ENCODE results near the gene ZNF316. TPM values are rescaled to one million over a fixed set of nuclear protein-coding genes. Genes with fewer than 3 reads are reported as not detected.

Gene ZNF316
- total RNA-seq, 2 experiments from 2014 or later: 18.1 to 37.5 TPM

DNA sequence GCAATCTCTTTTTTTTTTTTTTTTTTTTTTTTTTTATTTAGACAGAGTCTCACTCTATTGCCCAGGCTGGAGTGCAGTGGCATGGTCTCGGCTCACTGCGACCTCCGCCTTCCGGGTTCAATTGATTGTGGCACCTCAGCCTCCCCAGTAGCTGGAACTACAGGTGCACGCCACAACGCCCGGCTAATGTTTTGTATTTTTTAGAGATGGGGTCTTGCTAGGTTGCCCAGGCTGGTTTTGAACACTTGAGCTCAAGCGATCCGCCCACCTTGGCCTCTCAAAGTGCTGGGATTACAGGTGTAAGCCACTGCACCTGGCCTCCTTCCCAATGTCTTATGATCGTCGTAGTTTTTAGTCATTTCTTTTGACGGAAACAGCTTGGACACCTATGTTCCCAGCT is 28.3 kb upstream of the ZNF316 start:
- DNase-seq (ENCODE audit: low spot score): no peak
- Histone ChIP-seq H3K9me2 (ENCODE audit: insufficient read depth, low read length) (no peaks in the 10 kb centered on the region), H3K27ac (ENCODE audit: low read depth, low read length, poor library complexity, severe bottlenecking) (no peak overlapping the region), H3K4me1 (ENCODE audit: insufficient read depth, low read length, poor library complexity, severe bottlenecking) (no peaks in the 10 kb centered on the region), H3K9me3 (ENCODE audit: low read length) (no peaks in the 10 kb centered on the region), H2AFZ (ENCODE audit: low read length) (no peak overlapping the region), H3K4me3 (ENCODE audit: low read depth, low read length, poor library complexity, severe bottlenecking) (no peak overlapping the region), H3K36me3 (ENCODE audit: insufficient read depth, low read length) (peaks cover 27% of the 10 kb centered on the region), H3K4me2 (ENCODE audit: low read length) (no peak overlapping the region), H3K79me2 (ENCODE audit: insufficient read depth, low read depth, low read length) (no peaks in the 10 kb centered on the region), H4K20me1 (ENCODE audit: insufficient read depth, low read length) (no peaks in the 10 kb centered on the region)
- ChIA-PET CTCF (ENCODE audit: unreplicated experiment) (no interaction called here), POLR2A (interaction anchor here (0.6 to 1.2 kb wide), 2 partner anchors 33 to 347 kb away, joined by 3 to 5 read pairs; no protein-coding TSS in a partner anchor)
- no peak for TF ChIP-seq EZH2phosphoT487 (IDR thresholded peaks at IDR 0.05; ENCODE audit: borderline replicate concordance, low read depth, low read length)
- TF ChIP-seq, protein P1, sequence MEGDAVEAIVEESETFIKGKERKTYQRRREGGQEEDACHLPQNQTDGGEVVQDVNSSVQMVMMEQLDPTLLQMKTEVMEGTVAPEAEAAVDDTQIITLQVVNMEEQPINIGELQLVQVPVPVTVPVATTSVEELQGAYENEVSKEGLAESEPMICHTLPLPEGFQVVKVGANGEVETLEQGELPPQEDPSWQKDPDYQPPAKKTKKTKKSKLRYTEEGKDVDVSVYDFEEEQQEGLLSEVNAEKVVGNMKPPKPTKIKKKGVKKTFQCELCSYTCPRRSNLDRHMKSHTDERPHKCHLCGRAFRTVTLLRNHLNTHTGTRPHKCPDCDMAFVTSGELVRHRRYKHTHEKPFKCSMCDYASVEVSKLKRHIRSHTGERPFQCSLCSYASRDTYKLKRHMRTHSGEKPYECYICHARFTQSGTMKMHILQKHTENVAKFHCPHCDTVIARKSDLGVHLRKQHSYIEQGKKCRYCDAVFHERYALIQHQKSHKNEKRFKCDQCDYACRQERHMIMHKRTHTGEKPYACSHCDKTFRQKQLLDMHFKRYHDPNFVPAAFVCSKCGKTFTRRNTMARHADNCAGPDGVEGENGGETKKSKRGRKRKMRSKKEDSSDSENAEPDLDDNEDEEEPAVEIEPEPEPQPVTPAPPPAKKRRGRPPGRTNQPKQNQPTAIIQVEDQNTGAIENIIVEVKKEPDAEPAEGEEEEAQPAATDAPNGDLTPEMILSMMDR (conservative IDR thresholded peaks at IDR 0.05; ENCODE audit: low read length): no peak
- BruUV-seq (replicated peaks): no TSS peak
- intact Hi-C loops (cut with micrococcal nuclease; ENCODE audit: unreplicated experiment): no loop called here

DNA sequence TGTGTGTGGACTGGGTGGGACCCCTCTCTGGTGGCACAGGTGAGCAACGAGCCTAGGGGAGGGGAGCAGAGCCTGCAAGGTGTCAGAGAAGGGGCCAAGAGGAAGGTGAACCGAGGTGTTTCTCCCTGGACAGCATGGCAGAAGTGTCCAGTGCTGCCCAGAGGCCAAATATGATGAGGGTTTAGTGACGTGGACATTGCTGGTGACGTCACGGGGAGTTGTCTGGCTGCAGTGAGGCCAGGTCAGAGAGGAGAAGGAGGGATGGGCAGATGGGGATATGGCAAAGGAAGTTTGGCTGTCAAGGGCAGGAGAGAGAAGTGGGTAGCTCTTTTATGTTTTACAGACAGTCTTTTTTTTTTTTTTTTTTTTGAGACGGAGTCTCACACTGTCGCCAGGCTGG is 24.3 kb upstream of the ZNF316 start:
- no peak for DNase-seq (ENCODE audit: low spot score)
- ChIA-PET CTCF (ENCODE audit: unreplicated experiment) (no interaction called here), POLR2A (interaction anchor here (0.8 kb wide), 1 partner anchor 101 kb away, joined by 3 read pairs; no protein-coding TSS in a partner anchor)
- H3K4me3 ChIP-seq (ENCODE audit: low read depth, low read length, poor library complexity, severe bottlenecking): no peak overlapping the region
- BruUV-seq (replicated peaks): no TSS peak
- peaks cover 9% of the 10 kb centered on the region; the same call in 1 of the 2 replicates for H3K36me3 ChIP-seq (ENCODE audit: insufficient read depth, low read length)
- no peak overlapping the region for H3K27ac ChIP-seq (ENCODE audit: low read depth, low read length, poor library complexity, severe bottlenecking)
- H3K9me3 ChIP-seq (ENCODE audit: low read length): no peaks in the 10 kb centered on the region
- H3K9me2 ChIP-seq (ENCODE audit: insufficient read depth, low read length): no peaks in the 10 kb centered on the region
- no peak overlapping the region for H3K4me2 ChIP-seq (ENCODE audit: low read length)
- no peaks in the 10 kb centered on the region for H3K4me1 ChIP-seq (ENCODE audit: insufficient read depth, low read length, poor library complexity, severe bottlenecking)
- H2AFZ ChIP-seq (ENCODE audit: low read length): no peak overlapping the region
- no peaks in the 10 kb centered on the region for H3K79me2 ChIP-seq (ENCODE audit: insufficient read depth, low read depth, low read length)
- intact Hi-C loops (cut with micrococcal nuclease; ENCODE audit: unreplicated experiment): no loop called here
- no peak for TF ChIP-seq EZH2phosphoT487 (IDR thresholded peaks at IDR 0.05; ENCODE audit: borderline replicate concordance, low read depth, low read length)
- TF ChIP-seq, protein P1 (conservative IDR thresholded peaks at IDR 0.05; ENCODE audit: low read length): no peak
- H4K20me1 ChIP-seq (ENCODE audit: insufficient read depth, low read length): no peaks in the 10 kb centered on the region

DNA sequence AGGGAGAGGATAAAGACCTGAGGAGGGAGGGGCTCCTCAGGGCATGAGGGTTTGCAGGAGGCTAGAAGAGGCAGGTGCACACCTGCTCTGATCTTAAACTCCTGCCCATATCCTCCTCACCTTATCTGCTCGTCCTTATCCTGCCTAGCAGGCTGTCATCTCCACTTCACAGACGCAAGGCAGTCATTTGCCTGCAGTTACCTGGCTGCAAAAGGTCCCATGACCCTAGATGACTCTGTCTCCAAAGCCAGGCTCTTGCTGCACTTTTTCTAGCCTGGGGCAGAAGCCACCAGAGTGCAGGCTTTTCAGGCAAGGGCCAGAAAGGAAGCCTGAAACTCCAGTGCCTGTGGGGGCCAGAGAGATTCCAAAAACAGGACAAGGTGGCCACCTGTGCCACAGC is 23.4 kb upstream of the ZNF316 start:
- ChIA-PET CTCF (ENCODE audit: unreplicated experiment) (no interaction called here), POLR2A (no interaction called here)
- Histone ChIP-seq H3K4me3 (ENCODE audit: low read depth, low read length, poor library complexity, severe bottlenecking) (no peak overlapping the region), H3K79me2 (ENCODE audit: insufficient read depth, low read depth, low read length) (no peaks in the 10 kb centered on the region), H3K36me3 (ENCODE audit: insufficient read depth, low read length) (0 out of 2 replicates have a peak, but pooled peaks cover 5% of the 10 kb centered on the region), H4K20me1 (ENCODE audit: insufficient read depth, low read length) (no peaks in the 10 kb centered on the region), H3K27ac (ENCODE audit: low read depth, low read length, poor library complexity, severe bottlenecking) (no peak overlapping the region), H3K4me2 (ENCODE audit: low read length) (no peak overlapping the region), H3K9me2 (ENCODE audit: insufficient read depth, low read length) (no peaks in the 10 kb centered on the region), H3K9me3 (ENCODE audit: low read length) (no peaks in the 10 kb centered on the region), H3K4me1 (ENCODE audit: insufficient read depth, low read length, poor library complexity, severe bottlenecking) (no peaks in the 10 kb centered on the region), H2AFZ (ENCODE audit: low read length) (no peak overlapping the region)
- TF ChIP-seq, protein P1 (conservative IDR thresholded peaks at IDR 0.05; ENCODE audit: low read length): no peak
- no peak for TF ChIP-seq EZH2phosphoT487 (IDR thresholded peaks at IDR 0.05; ENCODE audit: borderline replicate concordance, low read depth, low read length)
- DNase-seq (ENCODE audit: low spot score): no peak
- intact Hi-C loops (cut with micrococcal nuclease; ENCODE audit: unreplicated experiment): no loop called here
- BruUV-seq (replicated peaks): no TSS peak
